ENCODE results near the gene MAPK8.
"Not testable (repeated sequence)": the region's sequence is repeated elsewhere in the genome, so short reads cannot be mapped to it uniquely, and the experiment has no call there.

DNA sequence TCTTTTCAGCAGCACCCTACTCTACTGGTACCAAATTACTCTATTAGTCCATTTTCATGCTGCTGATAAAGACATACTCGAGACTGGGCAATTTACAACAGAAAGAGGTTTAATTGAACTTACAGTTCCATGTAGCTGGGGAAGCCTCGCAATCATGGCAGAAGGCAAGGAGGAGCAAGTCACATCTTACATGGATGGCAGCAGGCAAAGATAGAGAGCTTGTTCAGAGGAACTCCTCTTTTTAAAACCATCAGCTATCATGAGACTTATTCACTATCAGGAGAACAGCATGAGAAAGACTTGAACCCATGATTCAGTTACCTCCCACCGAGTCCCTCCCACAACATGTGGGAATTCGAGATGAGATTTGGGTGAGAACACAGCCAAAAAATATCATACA, 24.8 kb upstream of the MAPK8 start:
- TF ChIP-seq CTCF (IDR thresholded peaks at IDR 0.05 in 8 of 11, conservative IDR thresholded peaks at IDR 0.05 in 3 of 11); POLR2A (IDR thresholded peaks at IDR 0.05); POLR2AphosphoS5 (IDR thresholded peaks at IDR 0.05): not testable (repeated sequence)
